Measurements from ENCODE around the gene AMN.

DNA sequence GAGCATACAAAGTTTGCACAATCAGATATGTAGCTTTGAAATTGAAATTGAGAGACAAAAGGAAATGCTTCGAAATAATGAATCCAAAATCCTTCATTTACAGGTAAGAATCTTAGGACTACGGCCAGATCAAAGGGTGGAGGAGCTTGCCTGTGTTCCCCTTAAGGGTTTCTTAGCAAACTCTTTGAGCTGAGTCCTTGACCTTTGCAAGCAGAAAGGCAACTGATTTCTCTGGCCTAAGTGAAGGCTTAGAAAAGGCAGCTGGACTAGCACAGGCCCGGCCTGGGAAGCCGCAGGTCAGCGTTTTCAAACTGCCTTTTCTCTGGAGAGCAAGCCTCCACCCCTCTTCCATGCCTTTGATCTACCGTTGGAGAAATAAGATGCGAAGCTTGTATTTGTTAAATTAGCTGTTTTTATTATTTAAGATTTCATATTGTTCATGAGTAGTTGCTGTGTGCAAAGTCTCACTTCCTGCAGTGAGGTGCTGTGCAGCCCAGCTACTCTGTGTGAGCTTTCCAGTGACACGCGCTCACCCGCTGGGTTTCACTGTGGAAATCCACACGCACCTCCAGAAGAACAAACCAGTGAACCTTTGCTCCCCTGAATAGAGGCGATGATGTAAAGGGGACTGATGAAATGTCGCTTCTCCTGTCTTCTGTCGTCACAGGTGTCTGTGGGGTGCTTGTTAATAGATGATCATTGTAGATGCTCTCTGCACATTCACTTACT is 25.0 kb upstream of the AMN start:
- TF ChIP-seq, protein P1, sequence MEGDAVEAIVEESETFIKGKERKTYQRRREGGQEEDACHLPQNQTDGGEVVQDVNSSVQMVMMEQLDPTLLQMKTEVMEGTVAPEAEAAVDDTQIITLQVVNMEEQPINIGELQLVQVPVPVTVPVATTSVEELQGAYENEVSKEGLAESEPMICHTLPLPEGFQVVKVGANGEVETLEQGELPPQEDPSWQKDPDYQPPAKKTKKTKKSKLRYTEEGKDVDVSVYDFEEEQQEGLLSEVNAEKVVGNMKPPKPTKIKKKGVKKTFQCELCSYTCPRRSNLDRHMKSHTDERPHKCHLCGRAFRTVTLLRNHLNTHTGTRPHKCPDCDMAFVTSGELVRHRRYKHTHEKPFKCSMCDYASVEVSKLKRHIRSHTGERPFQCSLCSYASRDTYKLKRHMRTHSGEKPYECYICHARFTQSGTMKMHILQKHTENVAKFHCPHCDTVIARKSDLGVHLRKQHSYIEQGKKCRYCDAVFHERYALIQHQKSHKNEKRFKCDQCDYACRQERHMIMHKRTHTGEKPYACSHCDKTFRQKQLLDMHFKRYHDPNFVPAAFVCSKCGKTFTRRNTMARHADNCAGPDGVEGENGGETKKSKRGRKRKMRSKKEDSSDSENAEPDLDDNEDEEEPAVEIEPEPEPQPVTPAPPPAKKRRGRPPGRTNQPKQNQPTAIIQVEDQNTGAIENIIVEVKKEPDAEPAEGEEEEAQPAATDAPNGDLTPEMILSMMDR (IDR thresholded peaks at IDR 0.05) = no peak
- TF ChIP-seq POLR2AphosphoS5 (IDR thresholded peaks at IDR 0.05) (no peak), POLR2A (IDR thresholded peaks at IDR 0.05) (no peak), EP300 (IDR thresholded peaks at IDR 0.05) (no peak)
